Activated naive CD8-positive, alpha-beta T cell treated with anti-CD3 and anti-CD28 coated beads, Interleukin-2, amount 10 ng/mL, durations not matched to agents 7 days and 5 days (primary cell): Measurements from ENCODE around the gene TTC9. TPM values are rescaled to one million over a fixed set of nuclear protein-coding genes. Genes with fewer than 3 reads are reported as not detected.

Experiments
- ATAC-seq: fragments of 150-1000 bp; cut with Tn5 transposase; one replicate; pipeline ENCODE4 v1.10.0; 2021; ENCODE audit warnings: low read depth, moderate library complexity
- POLR2A ChIA-PET: fragments of 350-600 bp; sonication (Branson Sonifier 250); formaldehyde crosslinking; loops from one replicate; lab custom pipeline; 2021; ENCODE audit warnings: antibody characterized with exemption; lab: Charles Lee
- DNase-seq: peaks from one replicate; pipeline ENCODE4 v3.0.0; 2021
- H3K27ac Mint-ChIP-seq: one replicate; pipeline ENCODE4 v1.8.0; 2022; ENCODE audit warnings: mild to moderate bottlenecking, mixed read lengths
- H3K27me3 Mint-ChIP-seq: one replicate; pipeline ENCODE4 v1.8.0; 2022; ENCODE audit warnings: mild to moderate bottlenecking, moderate library complexity, mixed read lengths
- H3K36me3 Mint-ChIP-seq: one replicate; pipeline ENCODE4 v1.8.0; 2021; ENCODE audit warnings: mild to moderate bottlenecking, mixed read lengths
- H3K4me1 Mint-ChIP-seq: one replicate; pipeline ENCODE4 v1.8.0; 2021; ENCODE audit warnings: mixed read lengths
- H3K4me3 Mint-ChIP-seq: one replicate; pipeline ENCODE4 v1.8.0; 2022; ENCODE audit warnings: mild to moderate bottlenecking, moderate library complexity, mixed read lengths
- H3K9me3 Mint-ChIP-seq: one replicate; pipeline ENCODE4 v1.8.0; 2021; ENCODE audit warnings: mixed read lengths
- total RNA-seq, 2 experiments: library from RNA; stranded (reverse); gene quantifications; one replicate each; pipeline ENCODE4 v1.2.3, GENCODE V29; 2021

The TTC9 gene
- total RNA-seq, 2 experiments from 2014 or later: 16.6 to 17.2 TPM

DNA sequence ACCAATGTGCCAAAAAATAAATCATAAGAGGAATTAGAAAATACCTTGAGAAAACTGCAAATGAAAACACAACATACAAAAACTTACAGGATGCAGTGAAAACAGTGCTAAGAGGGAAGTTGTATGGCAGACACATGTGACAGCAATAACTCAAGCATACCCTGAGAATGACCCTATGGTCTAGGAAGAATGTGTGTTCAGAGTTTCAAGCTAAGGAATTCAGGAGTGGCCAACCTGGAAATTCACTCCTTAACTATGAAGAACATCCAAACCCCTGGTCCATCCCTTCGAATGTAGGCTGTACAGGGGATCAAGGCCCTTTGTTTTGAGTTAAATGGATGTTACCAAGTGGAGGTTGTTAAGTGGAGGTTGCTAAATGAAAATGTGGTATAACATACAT is 16.7 kb upstream of the TTC9 start:
- ATAC-seq (no peak), DNase-seq (no peak)
- Mint-ChIP-seq H3K4me1 (peaks cover 2% of the 10 kb centered on the region), H3K27ac (no peak overlapping the region), H3K36me3 (peaks cover 8% of the 10 kb centered on the region), H3K9me3 (peaks cover 8% of the 10 kb centered on the region), H3K4me3 (no peak overlapping the region), H3K27me3 (no peaks in the 10 kb centered on the region)
- POLR2A ChIA-PET: no interaction called here

DNA sequence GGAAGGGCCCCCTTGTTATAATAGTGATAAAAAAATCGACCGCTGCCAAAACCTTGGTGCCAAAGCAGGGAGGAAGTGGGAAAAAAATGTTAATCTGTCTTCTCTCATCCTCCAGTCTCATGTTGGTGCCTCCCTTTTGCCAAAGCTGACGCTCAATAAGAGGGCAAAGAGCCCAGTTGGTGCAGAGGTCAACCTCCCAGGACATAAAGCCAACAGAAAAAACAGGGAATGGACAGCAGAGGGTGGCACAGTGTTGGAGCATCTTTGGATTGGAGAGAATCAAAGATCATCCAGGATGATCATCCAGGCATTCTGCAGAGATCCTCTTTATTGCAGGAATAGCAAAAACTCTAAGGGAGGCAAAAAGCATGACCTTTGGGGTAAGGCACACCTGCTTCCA is 9.8 kb upstream of the TTC9 start:
- no peaks in the 10 kb centered on the region for H3K27me3 Mint-ChIP-seq
- no peaks in the 10 kb centered on the region for H3K4me1 Mint-ChIP-seq
- ATAC-seq (no peak), DNase-seq (no peak)
- H3K27ac Mint-ChIP-seq: no peak overlapping the region
- H3K36me3 Mint-ChIP-seq: peaks cover 7% of the 10 kb centered on the region
- H3K4me3 Mint-ChIP-seq: no peak overlapping the region
- H3K9me3 Mint-ChIP-seq: peaks cover 3% of the 10 kb centered on the region
- POLR2A ChIA-PET: no interaction called here

DNA sequence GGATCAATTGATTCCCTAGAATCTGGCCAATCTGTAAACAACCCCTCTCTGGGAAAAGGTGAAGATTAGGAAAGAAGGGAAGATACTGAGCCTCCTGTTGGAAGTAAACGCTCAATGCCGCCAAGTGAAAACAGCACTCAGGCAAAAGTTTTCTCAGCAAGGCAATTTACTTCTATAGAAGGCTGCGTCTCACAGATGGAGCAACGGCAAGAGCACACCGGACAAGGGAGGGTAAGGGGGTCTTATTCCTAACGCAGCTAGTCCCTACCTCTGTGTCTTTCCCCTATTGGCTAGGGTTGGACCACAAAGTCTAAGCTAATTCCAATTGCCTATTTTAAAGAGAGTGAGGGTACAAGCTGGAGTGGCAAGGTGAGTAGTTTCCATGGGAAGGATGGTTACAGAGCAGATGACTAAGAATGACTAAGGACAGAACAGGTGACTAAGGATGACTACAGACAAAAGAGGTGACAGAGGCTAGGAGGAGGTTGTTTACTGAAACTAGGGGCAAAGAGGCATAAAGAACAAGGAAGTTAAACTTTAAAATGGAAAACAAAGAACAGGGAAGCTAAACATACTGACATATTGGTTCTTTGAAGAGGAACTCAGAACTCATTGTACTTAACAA is 5.6 kb upstream of the TTC9 start:
- no peak overlapping the region for H3K27ac Mint-ChIP-seq

DNA sequence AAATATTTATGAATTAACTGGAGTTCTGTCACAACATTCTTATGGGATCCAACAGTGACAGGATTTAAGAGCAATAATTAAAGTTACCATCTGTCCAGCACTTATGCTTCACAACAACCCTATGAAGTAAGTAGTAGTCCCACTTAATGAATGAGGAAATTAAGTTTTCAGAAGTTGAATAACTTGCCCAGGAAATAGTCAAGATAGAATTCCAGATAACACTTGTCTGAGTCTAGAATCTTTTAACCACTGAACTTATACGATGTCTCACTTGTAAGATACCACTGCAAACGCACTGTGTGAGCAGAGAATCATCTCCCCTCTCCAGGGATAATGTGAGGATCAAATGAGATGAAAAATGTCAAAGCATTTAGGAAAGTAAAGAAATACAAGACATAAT is 3.3 kb upstream of the TTC9 start:
- Mint-ChIP-seq H3K4me3 (no peak overlapping the region), H3K4me1 (peaks cover 14% of the 10 kb centered on the region), H3K27ac (no peak overlapping the region), H3K27me3 (no peaks in the 10 kb centered on the region), H3K9me3 (peaks cover 3% of the 10 kb centered on the region), H3K36me3 (peaks cover 2% of the 10 kb centered on the region)
- DNase-seq (no peak), ATAC-seq (no peak)
- POLR2A ChIA-PET: no interaction called here

More for the DNA sequence above, 5.6 kb upstream of the TTC9 start:
- no peak for ATAC-seq
- Mint-ChIP-seq H3K4me1 (peaks cover 11% of the 10 kb centered on the region), H3K4me3 (no peak overlapping the region), H3K9me3 (peaks cover 3% of the 10 kb centered on the region), H3K36me3 (peaks cover 3% of the 10 kb centered on the region), H3K27me3 (no peaks in the 10 kb centered on the region)
- POLR2A ChIA-PET: no interaction called here
- no peak for DNase-seq

DNA sequence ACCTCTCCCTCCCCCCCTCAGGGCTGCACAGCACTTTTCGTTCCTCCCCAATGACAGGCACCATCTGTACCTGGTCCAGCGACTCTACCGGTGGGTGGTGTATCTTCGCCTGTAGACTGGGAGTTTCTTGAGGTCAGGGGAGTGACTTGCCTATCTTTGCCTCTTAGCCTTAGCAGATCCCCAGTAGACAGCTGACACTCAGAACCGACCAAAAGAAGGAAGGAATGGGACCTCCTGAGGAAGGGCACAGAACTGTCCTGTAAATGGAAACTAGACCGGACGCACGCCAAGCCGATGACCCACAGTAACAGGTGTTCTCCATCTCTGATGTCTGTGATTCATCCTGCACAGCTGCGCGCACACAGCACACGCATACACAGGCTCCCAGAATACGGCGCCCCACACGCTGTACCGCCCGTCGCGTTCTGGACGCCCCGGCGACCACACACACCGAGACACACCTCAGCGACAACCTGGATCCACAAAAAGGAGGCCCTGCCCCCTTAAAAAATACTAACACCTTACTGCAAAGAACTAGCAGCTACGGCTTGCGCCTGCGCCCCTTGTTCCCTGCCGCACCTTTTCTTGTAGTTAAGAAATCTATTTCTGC is 673 bp upstream of the TTC9 start:
- Mint-ChIP-seq H3K4me1 (peaks cover 32% of the 10 kb centered on the region), H3K36me3 (peaks cover 7% of the 10 kb centered on the region), H3K9me3 (peaks cover 3% of the 10 kb centered on the region), H3K4me3 (peak overlapping the region; percentile 95), H3K27me3 (no peaks in the 10 kb centered on the region), H3K27ac (peak overlapping the region; percentile 92)
- POLR2A ChIA-PET: interaction anchor here (0.6 to 7.1 kb wide), 11 partner anchors 17 to 232 kb away, joined by 3 to 176 read pairs (median 4); partner anchors contain the start of genes MAP3K9 and MED6
- ATAC-seq (peak; percentile 65), DNase-seq (peak; percentile 66)

DNA sequence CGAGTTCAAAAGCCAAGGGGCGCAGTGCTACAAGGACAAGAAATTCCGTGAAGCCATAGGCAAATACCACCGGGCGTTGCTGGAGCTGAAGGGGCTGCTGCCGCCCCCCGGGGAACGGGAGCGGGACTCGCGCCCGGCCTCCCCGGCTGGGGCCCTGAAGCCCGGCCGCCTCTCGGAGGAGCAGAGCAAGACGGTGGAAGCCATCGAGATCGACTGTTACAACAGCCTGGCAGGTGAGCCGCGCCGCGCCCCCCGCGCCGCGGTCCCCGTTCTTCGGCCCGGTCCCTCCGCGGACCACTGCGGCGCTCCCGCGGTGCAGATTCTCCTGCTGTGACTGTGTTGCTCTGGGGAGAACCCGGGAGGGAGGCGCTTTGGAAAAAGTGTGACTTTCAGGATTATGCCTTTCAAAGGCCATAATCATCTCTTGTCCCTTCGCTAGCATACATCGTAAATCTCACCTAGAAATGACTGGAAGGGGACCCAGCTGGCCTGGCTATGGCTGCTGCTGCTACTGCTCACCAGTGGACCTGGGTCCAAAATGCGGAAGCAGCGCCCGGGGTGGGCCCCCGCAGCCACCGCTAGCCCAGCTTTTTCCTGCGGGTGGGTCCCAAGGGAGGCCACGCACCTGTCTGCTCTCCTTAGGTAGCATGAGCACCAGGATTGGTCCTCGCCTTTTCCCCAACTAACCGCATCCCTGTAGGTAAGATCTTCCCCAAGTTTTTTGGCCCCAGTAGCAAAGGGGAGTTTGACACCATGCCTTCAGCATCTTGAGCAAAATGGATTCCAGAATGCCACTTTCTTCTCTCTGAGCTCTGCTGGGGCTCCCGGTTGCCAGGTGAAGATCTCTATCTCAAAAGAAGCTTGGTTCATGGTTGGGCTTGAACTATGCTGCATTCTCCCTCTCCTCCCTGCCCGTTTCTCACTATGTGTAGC is 853 bp downstream of the TTC9 start:
- peak; percentile 40 for ATAC-seq
- H3K4me3 Mint-ChIP-seq: peak overlapping the region; percentile 92
- peaks cover 42% of the 10 kb centered on the region for H3K4me1 Mint-ChIP-seq
- peaks cover 10% of the 10 kb centered on the region for H3K36me3 Mint-ChIP-seq
- peak; percentile 68 for DNase-seq
- H3K27me3 Mint-ChIP-seq: no peaks in the 10 kb centered on the region
- no peaks in the 10 kb centered on the region for H3K9me3 Mint-ChIP-seq
- POLR2A ChIA-PET: interaction anchor here (0.6 to 7.1 kb wide), 10 partner anchors 15 to 928 kb away, joined by 3 to 176 read pairs (median 3); partner anchors contain the start of genes MAP3K9 and MED6
- peak overlapping the region; percentile 77 for H3K27ac Mint-ChIP-seq

DNA sequence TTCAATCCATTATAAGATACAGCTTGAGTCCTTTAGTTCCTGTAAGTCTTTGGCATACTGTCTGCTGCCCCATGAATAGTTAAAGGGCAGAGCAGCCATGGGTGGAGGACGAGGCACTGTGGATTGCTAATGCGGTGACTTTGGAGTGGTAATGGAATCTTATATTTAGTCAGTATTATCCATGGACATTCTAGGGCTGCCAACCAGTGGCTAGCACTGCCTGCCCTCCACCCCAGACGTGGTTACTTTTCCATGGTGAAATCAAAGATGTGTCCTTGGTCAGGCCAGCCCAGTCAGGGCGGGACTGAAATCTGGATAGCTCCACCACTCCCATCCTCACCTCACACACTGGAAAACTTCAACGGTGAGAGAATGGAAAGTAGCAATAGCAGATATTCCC is 2.3 kb downstream of the TTC9 start:
- peaks cover 22% of the 10 kb centered on the region for H3K36me3 Mint-ChIP-seq
- H3K9me3 Mint-ChIP-seq: peaks cover 2% of the 10 kb centered on the region
- peak overlapping the region; percentile 77 for H3K27ac Mint-ChIP-seq
- no peaks in the 10 kb centered on the region for H3K27me3 Mint-ChIP-seq
- DNase-seq: no peak
- POLR2A ChIA-PET: interaction anchor here (0.6 to 7.1 kb wide), 2 partner anchors 14 to 241 kb away, joined by 6 to 176 read pairs; no protein-coding TSS in a partner anchor
- ATAC-seq: no peak
- peaks cover 43% of the 10 kb centered on the region for H3K4me1 Mint-ChIP-seq
- H3K4me3 Mint-ChIP-seq: peak overlapping the region; percentile 92

DNA sequence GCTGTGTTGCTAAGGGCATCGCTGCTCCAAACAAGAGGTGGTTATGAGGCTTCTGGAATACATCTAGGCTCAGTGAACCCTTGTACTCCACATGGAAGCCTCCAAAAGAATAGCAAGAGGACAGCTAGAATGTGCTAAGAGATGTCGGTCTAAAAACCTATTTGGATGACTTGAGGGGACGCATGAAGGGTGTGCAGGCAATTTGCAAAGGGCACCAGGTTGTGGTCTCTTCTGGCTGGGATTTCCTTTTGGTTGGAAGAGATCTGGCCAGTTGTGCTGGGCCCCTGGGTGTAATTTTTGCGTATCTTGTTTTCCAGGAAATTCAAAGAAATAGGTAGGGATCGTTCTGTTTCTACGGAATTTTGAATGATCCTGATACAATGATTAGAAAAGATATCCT is 4.2 kb downstream of the TTC9 start:
- POLR2A ChIA-PET: interaction anchor here (0.6 to 7.1 kb wide), 3 partner anchors 12 to 130 kb away, joined by 3 to 176 read pairs (median 3); partner anchors contain the start of gene MED6
- DNase-seq (no peak), ATAC-seq (no peak)
- peak overlapping the region; percentile 7 for H3K27ac Mint-ChIP-seq
- H3K4me1 Mint-ChIP-seq: peaks cover 38% of the 10 kb centered on the region
- H3K9me3 Mint-ChIP-seq: peaks cover 2% of the 10 kb centered on the region
- peaks cover 32% of the 10 kb centered on the region for H3K36me3 Mint-ChIP-seq
- peak overlapping the region; percentile 47 for H3K4me3 Mint-ChIP-seq
- no peaks in the 10 kb centered on the region for H3K27me3 Mint-ChIP-seq

DNA sequence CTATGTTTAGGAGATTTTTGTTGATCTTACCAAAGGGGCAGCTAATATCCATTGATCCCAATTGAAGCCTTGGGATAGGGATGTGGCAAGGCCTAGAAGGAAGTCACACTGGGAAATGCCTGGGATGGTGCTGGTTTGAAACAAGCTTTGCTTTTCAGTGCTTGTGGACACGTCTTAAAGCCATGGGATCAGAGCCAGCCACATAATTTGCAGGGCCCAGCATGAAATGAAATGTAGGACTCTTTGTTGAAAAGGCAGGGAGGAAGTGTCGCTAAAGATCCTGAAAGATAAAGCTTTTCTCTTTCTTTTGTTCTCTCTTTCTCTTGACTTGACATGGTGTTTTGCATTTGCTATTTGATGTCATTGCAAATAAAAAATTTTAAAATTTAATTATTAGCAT is 5.0 kb downstream of the TTC9 start:
- peak overlapping the region; percentile 61 for H3K4me3 Mint-ChIP-seq
- DNase-seq (no peak), ATAC-seq (no peak)
- peaks cover 38% of the 10 kb centered on the region for H3K4me1 Mint-ChIP-seq
- POLR2A ChIA-PET: interaction anchor here (1.3 to 7.1 kb wide), 2 partner anchors 11 to 130 kb away, joined by 3 to 176 read pairs; no protein-coding TSS in a partner anchor
- no peaks in the 10 kb centered on the region for H3K27me3 Mint-ChIP-seq
- peaks cover 2% of the 10 kb centered on the region for H3K9me3 Mint-ChIP-seq
- H3K27ac Mint-ChIP-seq: peak overlapping the region; percentile 31
- peaks cover 37% of the 10 kb centered on the region for H3K36me3 Mint-ChIP-seq

DNA sequence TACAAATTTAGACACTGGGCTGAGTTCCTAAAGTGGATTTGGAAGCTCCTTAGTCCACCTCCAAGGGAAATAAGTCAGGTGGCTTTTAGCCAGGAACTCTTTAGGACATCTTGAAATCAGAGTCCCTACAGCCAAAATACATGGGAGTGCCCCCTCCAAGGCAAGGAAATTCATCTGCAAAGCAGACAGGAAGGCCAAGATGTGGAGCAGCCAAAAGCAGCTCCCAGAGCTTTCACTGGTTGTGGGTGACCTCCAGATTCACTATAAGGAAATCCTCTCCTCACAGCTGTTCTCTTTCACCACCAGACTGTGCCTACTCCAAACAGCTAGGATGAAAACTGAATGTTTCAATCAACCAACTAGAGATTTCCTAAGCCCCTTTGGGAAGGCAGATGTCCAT is 6.6 kb downstream of the TTC9 start:
- Mint-ChIP-seq H3K9me3 (peaks cover 2% of the 10 kb centered on the region), H3K27me3 (no peaks in the 10 kb centered on the region), H3K36me3 (peaks cover 49% of the 10 kb centered on the region), H3K27ac (no peak overlapping the region), H3K4me1 (peaks cover 46% of the 10 kb centered on the region), H3K4me3 (no peak overlapping the region)
- ATAC-seq (no peak), DNase-seq (no peak)
- POLR2A ChIA-PET: interaction anchor here (0.6 to 1.0 kb wide), 2 partner anchors 28 to 160 kb away, joined by 3 to 5 read pairs; partner anchors contain the start of gene MAP3K9

DNA sequence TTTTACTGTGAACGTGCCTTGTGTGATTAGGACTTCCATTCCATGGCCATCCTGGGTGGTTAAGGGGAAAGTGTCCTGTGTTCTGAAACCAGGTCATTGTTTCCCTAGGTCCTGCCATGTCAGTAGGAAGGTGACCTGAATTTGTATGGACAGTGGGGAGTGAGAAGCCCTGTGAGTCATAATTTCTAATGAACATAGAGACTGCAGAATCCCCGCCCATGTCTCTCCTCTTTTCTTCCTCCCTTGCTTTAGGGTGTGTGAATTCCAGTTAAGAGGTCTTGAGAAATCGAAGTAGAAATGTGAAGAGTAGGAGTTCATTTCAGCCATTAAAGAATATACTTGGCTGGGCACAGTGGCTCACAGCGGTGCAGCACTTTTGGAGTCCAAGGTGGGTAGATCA is 8.1 kb downstream of the TTC9 start:
- Mint-ChIP-seq H3K36me3 (peaks cover 53% of the 10 kb centered on the region), H3K4me1 (peaks cover 46% of the 10 kb centered on the region), H3K9me3 (peaks cover 2% of the 10 kb centered on the region), H3K27me3 (no peaks in the 10 kb centered on the region), H3K4me3 (no peak overlapping the region), H3K27ac (no peak overlapping the region)
- DNase-seq: no peak
- no peak for ATAC-seq
- POLR2A ChIA-PET: interaction anchor here (0.5 kb wide), 1 partner anchor 174 kb away, joined by 3 read pairs; no protein-coding TSS in a partner anchor

DNA sequence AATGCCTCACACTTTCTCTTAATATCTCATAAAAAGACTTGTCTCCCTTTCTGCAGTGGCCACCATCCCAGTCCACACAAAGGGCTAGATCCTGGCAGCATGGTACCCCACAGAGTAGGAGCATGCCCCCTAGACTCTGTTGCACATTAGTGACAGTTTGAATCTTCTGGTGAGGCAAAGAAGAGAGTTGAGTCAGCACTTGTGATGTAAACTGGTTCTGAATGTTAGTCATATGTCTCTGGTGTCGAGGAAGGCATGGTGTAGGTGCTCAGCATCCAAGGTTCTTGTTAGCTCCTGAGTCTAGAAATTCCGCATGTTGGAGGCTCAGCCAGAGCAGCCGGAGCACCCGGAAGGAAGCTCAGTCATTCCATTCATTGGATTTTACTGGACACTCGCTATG is 9.8 kb downstream of the TTC9 start:
- Mint-ChIP-seq H3K9me3 (peaks cover 2% of the 10 kb centered on the region), H3K27ac (no peak overlapping the region), H3K27me3 (no peaks in the 10 kb centered on the region), H3K4me1 (peaks cover 49% of the 10 kb centered on the region), H3K4me3 (no peak overlapping the region), H3K36me3 (peaks cover 52% of the 10 kb centered on the region)
- DNase-seq (no peak), ATAC-seq (no peak)
- POLR2A ChIA-PET: no interaction called here

DNA sequence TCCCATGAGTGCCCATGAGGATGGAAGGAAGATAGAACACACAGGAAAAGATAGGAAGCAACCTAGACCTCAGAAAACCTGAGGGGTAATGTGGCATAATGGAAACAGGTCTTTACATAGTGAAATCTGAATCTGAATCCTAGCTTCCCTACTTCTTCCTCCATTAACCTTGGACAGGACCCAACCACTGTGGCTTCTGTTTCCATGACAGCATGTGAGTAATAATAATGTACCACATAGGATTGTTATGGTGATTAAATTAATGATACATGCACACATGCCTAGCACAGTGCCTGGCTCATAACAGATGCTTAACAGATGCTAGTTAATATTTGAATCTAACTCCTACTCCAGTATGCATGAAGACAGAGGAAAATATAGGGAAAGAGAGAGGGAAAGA is 11.2 kb downstream of the TTC9 start:
- Mint-ChIP-seq H3K9me3 (peaks cover under 1% of the 10 kb centered on the region), H3K4me3 (peak overlapping the region; percentile 26), H3K27me3 (no peaks in the 10 kb centered on the region), H3K4me1 (peaks cover 52% of the 10 kb centered on the region), H3K27ac (peak overlapping the region; percentile 88), H3K36me3 (peaks cover 50% of the 10 kb centered on the region)
- POLR2A ChIA-PET: interaction anchor here (11.8 kb wide), 1 partner anchor 9 kb away, joined by 176 read pairs; the partner anchor contains the start of gene TTC9
- DNase-seq (no peak), ATAC-seq (no peak)
